Activated CD4-positive, CD25-positive, alpha-beta regulatory T cell treated with anti-CD3 and anti-CD28 coated beads, Interleukin-2, amount 50 U/mL, for 16 hours (primary cell): ENCODE data around the gene POLRMT.
"Not testable (repeated sequence)": the region's sequence is repeated elsewhere in the genome, so short reads cannot be mapped to it uniquely, and the experiment has no call there.

Source experiments
- DNase-seq: peaks from one replicate; pipeline ENCODE4 v3.0.0-alpha.2; 2020; ENCODE audit warnings: low read depth, low spot score

POLRMT gene

DNA sequence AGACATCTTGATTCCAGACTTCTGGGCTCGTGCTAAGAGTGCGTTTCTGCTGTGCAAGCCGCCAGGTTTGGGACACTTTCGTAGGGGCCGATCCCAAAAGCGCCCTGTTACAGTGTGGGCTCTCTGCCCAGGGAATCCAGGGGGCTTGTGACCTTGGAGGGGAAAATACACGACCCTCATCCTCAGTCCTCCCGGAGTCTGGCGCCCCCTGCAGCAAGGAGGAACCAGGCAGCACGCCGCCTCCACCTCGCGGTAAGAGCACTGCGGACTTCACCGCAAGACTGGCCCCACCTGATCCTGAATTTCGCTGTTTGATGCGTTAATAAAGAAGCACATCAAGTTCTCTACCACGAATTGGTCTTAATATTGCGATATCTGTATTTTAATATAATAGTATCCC is 5.2 kb downstream of the POLRMT start:
- no peak for DNase-seq

DNA sequence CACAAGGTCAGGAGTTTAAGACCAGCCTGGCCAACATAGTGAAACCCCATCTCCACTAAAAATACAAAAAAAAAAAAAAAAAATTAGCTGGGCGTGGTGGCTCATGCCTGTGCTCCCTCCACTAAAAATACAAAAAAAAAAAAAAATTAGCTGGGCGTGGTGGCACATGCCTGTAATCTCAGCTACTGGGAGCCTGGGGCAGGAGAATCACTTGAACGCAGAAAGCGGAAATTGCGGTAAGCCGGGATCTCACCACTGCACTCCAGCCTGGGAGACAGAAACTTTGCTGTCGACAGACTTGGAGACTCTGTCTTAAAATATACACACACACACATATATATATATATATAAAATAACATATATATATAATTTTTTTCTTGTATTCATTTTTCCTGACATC is 6.8 kb downstream of the POLRMT start:
- not testable (repeated sequence) for DNase-seq

DNA sequence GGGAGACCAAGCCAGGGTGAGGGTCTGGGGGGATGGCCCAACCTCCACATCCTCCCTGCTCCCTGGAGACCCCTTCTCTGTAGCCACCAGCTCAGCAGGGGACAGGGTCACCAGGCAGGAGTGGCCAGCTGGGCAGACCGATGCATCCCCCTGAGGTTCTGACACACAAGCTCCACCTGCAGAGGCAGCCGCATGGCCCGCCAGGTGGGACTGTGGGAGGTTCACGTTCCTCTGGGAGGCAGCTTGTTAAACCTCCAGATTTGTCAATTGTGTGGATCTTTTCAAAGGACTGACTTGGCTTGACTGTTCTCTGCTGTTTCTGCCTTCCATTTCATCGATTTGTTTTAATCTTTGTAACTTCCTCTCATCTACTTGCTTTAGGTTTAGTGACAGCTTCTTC is 8.1 kb downstream of the POLRMT start:
- no peak for DNase-seq

DNA sequence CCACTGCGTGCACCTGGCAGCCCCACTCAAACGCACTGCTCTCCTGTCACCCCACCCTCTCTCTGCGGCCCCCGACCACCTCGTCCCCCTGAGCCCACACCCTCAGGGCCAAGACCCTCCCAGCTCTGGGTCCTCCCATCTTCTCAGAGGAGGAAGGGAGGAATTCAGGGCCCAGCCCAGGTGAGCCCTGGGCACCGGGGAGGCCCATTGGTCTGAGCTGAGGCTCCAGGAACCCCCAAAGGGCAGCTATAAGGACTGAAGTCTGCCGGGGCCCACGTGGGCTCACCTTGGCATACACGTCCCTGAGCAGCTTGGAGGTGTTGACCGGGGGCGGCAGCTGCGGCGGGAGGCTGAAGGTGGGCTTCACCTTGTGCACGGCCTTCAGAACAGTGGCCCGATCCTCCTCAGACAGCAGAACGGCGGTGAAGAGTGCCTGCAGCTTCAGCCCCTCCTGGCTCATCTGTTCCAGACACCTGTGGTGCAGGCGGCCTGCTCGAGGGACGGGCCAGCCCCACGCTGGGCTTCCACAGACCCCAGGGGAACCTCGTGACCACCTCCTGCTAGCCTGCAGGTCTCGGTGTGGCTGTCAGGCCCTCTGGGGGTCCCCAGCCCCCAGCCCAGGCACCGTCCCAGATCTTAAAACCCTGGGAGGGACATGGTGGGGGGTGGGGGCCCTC is 8.8 kb downstream of the POLRMT start:
- DNase-seq: no peak

DNA sequence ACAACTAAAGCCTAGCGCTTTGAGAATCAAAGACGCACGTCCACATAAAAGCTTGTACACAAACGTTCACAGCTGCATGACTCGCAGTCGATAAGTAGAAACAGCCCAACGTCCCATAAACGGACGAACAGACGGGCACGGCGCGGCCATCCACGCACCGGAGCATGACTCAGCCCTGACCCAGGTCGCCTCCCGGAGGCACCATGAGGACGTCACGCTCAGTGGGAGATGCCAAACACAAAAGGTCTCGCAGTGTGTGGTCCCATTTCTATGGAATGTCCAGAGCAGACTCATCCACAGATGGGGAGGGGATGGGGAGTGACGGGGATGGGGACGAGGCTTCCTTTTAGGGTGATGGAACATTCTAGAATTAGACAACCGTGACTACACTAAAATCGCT is 9.4 kb downstream of the POLRMT start:
- no peak for DNase-seq

DNA sequence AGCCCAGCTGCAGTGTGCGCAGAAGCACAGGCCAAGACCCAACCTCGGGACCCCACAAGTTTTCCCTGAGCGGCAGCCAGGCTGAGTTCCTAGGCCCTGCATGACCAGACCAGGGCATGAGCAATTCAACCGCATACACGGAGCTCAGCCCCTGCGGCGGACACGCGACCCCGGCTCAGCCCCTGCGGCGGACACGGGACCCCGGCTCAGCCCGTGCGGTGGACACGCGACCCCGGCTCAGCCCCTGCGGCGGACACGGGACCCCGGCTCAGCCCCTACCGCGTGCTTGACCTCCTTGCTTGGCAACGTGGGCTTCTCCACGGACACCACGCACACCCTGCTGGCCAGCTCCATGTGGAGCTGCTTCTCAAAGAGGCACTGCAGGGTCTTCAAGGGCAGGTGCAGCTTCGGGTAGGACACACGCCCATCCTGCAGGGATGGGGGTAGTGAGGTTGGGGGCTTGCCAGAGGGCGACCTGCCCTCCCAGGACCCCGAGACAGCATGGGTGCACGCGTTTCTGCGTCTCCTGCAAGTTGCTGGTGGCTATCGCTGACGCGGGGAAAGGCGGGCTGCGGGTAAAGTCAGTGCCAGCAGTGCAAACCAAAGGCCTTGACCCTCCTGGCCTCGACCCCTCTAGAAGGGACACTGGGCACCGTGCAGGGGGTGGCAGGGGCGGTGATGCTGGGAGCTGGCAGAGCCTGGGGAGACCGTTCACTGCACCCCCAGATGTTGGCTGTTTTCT is 10.0 kb downstream of the POLRMT start:
- DNase-seq: no peak

DNA sequence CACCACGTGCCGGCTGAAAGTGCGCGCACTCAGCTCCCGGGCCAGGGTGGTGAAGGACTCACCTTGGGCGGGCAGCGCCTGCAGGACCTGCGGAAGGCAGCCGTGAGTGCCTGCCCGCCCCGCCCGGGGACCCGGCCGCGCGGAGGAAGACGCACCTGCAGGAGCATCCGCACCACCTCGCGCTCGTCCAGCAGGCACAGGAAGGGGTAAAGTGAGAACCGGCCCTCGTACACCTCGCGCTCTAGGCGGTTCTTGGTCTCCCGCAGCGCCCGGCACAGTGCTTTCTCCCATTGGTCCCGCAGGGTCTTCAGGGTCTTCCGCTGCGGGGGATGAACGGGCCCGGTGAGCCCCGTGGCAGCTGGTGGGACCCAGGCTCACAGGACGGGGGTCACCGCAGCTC is 10.7 kb downstream of the POLRMT start:
- DNase-seq: no peak

DNA sequence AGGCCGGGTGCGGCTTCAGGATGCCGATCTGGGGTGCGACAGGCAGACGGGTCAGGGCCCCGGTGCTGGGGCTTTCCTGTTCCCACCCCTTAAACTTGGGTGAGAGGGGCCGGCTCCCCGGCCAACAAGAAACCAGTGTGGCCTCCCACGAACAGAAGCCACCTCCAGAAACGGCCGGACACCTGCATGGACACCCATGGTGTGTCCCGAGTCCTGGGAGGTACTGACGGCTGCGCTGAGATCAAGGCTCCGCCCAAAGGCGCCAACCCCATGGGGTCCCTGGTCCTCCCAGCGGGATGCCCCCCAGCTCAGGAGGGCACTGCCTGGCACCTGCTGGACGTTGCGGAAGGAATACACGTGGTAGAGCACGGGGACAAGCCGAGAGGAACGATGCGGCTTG is 11.5 kb downstream of the POLRMT start:
- DNase-seq: no peak

DNA sequence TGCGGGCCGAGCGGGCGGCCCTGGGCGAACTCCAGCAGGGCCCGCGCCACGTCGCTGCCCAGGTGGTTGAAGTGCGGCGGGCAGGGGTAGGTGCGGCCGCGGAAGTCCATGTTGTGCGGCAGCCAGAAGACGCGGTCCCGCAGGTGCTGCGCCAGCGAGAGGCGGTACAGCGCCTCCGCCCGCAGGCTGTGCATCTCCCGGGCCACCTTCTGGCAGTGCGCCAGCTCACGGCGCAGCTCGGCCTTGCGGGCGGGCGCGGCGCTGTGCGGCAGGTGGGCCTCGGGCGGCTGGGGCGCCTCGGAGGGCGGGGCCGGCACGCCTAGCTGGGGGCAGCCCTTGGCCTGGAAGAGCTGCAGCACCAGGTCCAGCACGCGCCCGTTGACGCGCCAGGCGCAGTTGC is 12.1 kb downstream of the POLRMT start:
- DNase-seq: not testable (repeated sequence)

DNA sequence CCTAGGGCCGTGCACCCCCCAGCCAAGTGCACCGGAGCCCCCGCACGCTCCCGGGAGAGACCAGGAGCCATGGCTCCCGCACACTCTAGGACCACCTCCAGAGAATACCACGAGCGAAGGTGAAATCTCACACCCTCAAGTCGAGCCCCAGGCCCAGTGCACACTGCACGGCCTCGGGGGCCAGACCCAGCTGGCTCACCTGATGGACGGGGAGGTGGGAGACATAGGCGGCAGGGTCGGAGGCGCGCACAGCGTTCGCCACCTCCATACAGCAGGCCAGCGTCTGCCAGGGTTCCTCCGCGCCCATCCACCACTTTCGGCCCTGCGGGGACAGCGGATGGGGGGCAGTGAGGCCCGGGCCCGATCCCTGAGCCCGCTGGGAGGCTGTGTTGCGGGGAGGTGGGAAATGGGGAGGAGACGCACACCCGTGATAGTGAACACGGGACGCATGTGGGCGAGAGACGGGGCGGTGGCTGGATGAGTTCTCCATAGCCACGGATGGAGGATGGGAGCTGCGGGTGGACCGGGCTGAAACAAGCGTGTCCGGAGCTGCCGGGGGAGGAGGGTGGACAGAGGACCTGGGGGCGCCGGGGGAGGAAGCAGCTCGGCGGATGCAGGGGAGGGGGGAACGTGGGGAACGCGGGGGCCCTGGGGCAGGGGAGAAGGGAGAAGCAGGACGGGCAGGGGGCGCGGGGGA is 13.0 kb downstream of the POLRMT start:
- no peak for DNase-seq

DNA sequence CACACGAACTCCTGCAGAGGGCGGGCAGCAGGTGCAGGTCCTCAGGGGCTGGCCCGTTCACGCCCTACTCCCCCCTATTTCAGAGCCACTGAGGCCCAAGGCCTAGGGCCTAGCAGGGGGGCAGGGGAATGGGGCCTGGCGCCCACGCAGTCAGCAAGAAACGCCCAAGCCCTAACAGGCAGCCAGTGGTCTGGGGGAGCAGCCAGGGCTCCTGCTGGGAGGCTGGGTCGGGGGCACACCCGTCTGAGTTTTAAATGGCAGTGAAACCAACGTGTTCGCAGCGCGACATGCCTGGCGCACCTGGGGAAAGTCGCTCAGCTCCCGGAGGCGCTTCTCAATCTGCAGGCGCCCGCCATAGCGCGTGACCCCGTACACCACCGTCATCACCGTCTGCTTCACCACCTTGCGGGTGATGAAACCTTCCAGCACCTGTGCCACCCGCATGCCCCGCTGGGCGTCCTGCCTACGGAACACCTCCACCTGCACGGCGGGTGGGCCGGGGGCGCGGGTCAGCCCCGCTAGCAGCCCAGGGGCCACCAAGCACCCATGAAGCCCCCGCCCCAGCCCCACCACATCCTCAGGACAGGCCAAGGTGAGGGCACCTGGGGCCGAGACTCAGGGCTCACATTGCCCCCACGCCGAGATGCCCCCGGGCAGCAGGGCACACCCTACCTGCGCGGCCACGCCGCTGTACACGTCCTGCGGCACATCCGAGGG is 13.9 kb downstream of the POLRMT start:
- DNase-seq: no peak

DNA sequence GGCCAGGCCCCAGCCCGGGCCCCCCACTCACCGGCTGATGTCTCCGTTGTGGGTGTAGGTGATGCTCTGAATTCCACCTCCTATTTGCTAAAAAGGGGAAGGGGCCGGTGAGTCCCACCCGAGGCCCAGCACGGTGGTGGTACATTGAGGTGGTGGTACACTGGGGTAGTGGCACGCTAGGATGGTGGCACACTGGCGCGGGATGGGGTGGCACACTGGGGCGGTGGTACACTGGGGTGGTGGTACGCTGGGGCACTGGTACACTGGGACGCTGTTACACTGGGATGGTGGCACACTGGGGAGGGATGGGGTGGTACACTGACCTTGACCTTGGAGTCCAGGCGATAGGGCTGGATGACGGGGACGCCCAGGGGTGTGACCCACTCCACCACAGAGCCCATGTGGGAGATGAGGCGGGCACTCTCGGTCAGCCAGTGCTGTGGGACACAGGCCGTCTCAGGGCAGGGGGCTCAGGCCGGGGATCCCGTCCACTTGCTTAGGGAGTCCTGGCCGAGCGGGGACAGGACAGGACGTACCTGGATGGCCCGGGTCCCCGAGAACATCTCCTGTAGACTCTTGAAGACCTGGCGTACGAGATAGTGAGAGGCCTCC is 14.6 kb downstream of the POLRMT start:
- DNase-seq: no peak

DNA sequence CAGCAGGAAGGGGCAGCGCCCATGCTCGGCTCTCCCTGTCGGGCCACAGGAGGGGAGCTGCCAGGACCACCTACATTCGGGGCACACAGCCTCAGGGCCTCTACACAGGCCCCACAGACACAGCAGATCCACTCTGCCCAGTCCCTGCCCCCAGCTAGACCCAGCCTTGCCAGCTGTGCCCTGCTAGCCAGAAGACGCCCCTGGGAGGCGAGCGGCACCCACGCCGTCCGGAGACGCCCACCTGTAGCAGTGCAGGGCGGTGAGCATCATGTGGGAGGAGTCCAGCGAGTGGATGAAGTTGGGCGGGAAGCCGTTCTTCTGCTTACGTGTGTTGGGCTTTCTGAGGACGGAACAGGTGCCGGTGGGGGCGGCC is 15.1 kb downstream of the POLRMT start:
- no peak for DNase-seq

DNA sequence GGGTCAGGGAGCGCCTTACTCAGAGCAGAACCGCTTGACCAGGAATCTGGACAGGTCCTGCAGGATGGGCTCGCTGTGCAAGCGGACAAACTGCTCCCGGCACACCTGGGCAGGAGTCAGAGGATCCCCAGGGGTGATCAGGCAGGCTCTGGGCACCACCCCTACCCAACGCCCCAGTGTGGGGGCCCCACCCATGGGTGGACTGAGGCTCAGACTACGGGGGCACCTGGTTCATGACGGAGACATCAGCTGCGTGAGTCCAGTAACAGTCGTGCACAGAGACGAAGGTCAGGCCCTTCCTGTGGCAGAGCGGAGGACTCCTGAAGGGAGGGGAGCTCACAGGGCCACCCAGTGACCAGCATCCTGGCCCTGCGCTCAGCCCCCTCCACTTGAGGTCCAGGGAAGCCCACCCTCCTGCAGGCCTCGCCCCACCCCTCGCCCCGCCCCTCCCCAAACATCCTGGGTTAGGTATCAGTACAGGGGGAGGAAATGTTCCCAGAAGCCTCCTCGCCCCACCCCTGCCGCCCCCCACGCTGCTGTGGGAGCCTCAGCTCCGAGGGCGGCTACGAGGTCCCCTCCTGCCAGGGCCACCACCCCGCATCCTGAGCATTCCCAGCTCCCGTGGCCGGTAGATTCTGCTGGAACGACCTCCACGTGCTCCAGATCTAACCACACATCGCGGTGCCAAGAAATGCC is 15.6 kb downstream of the POLRMT start:
- no peak for DNase-seq

DNA sequence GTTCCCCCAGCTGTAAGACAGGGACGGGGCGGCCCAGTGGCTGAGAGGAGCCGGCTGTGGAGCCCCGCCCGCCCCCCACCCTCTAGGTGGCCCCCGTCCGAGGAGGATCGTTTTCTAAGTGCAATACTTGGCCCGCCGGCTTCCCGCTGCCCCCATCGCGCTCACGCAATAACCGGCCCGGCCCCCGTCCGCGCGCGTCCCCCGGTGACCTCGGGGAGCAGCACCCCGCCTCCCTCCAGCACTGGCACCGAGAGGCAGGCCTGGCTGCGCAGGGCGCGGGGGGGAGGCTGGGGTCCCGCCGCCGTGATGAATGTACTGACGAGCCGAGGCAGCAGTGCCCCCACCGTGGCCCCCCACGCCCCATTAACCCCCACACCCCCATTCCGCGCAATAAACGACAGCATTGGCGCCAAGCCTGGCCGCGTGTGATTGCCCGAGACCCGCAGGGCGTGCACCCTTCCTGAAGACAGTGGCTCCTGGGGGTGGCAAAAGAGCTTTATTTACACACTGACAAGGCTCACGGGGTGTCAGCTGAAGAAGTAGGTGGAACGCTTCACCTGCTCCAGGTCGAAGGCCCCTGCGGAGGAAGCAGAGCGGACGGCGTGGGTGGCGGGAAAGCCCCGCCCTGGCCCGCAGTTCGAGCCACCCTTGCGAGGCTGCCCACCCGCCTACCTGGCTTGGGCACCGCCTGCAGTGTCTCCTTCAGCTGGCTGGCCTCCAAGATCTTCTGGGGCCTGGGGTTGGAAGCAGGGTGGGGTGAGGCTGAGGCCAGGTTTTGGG is 16.4 kb downstream of the POLRMT start:
- no peak for DNase-seq

DNA sequence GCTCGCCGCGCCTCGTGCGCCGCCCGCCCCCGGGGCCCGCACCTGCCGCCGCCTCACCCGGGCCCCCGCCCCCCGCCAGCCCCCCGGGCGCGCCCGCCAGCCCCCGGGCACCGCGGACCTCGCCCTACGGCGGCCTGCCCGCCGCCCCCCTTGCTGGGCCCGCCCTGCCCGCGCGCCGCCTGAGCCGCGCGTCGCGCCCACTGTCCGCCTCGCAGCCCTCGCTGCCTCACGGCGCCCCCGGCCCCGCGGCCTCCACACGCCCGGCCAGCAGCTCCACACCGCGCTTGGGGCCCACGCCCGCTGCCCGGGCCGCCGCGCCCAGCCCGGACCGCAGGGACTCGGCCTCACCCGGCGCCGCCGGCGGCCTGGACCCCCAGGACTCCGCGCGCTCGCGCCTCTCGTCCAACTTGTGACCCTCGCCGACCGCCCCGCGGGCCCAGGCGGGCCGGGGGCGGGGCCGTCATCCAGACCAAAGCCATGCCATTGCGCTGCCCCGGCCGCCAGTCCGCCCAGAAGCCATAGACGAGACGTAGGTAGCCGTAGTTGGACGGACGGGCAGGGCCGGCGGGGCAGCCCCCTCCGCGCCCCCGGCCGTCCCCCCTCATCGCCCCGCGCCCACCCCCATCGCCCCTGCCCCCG is 17.2 kb downstream of the POLRMT start:
- no peak for DNase-seq

DNA sequence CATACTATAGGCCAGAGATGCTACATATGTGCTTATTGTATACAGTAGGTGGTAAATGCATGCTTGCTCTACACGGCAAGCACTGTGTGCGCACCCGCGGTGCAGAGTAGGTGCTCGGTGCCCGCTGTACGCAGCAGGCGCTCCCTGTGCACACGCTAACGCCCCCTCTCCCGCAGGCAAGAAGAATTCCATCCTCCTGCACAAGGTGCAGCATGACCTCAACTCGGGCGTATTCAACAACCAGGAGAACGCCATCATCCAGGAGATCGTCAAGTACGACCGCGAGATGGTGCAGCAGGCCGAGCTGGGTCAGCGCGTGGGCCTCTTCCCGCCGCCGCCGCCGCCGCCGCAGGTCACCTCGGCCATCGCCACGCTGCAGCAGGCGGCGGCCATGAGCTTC is 17.7 kb downstream of the POLRMT start:
- DNase-seq: no peak

DNA sequence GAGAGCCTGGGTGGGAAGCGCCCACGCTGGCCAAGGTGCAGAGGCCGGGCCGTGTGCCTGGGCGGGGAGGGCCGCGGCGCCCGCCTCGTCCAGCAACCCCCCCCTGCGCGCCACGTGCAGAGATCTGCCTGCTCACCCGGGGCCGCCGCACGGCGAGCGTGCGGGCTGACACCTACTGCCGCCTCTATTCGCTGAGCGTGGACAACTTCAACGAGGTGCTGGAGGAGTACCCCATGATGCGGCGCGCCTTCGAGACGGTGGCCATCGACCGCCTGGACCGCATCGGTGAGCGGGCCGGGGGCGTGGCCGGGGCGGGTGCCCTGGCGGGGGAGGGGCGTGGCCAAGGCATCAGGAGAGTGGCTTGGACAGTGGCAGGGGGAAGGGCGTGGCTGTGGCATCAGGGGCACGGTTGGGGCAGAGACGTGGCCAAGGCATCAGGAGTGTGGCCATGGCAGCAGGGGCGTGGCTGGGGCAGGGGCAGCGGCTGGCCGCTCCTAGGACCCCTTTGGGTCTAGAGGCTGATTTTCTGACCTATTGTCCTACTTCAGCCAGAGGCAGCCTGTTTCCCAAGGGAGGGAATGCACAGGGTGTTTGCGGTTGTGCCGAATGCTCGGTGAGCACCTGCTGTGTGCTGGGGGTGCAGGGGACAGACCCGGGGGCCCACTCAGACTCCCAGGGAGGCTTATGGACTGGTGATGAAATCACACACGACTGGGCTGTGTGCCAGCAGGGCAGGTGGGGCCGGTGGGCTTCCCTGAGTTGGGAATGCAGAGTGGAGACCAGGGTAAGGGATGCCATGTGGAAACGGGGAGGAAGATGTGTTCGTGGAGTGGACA is 19.4 kb downstream of the POLRMT start:
- no peak for DNase-seq

DNA sequence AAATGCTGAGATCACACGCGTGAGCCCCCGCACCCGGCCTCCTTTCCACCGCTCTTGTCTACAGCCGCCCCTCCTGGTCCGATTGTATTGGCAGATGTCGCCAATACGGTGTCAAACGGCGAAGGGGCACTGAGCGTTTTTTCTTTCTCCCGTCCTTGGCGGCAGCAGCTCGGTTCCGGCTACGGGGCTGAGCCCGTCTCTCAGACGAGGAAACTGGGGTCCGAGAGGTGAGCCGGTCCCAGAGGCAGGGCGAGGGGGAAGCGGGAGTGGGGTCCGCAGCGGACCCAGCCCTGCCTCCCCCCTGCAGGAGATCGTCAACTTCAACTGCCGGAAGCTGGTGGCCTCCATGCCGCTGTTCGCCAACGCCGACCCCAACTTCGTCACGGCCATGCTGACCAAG is 20.4 kb downstream of the POLRMT start:
- no peak for DNase-seq
